Neuronal stem cell (in vitro differentiated cells): ENCODE data around the gene KRT82.
"Not testable (repeated sequence)": the region's sequence is repeated elsewhere in the genome, so short reads cannot be mapped to it uniquely, and the experiment has no call there.

Experiments
- DNase-seq: peaks from one replicate; pipeline ENCODE4 v3.0.0-alpha.2; 2013; ENCODE audit warnings: low spot score
- H2AFZ ChIP-seq: one replicate; pipeline ENCODE4 v1.6.1; 2013; ENCODE audit warnings: mild to moderate bottlenecking, low read length, inconsistent platforms
- H2AK5ac ChIP-seq: 2 replicates; pipeline ENCODE4 v1.6.1; 2013; ENCODE audit warnings: low read depth, mild to moderate bottlenecking, inconsistent platforms, low read length, moderate library complexity, mixed read lengths
- H2BK120ac ChIP-seq: 2 replicates; pipeline ENCODE4 v1.6.1; 2013; ENCODE audit warnings: low read depth, mild to moderate bottlenecking, inconsistent platforms, low read length, moderate library complexity, mixed read lengths
- H2BK12ac ChIP-seq: one replicate; pipeline ENCODE4 v1.6.1; 2013; ENCODE audit warnings: low read length, inconsistent platforms
- H2BK15ac ChIP-seq: 2 replicates; pipeline ENCODE4 v1.6.1; 2013; ENCODE audit warnings: mild to moderate bottlenecking, low read length, inconsistent platforms, mixed read lengths
- H2BK5ac ChIP-seq: one replicate; pipeline ENCODE4 v1.6.1; 2013; ENCODE audit warnings: inconsistent platforms, mild to moderate bottlenecking, low read length, moderate library complexity
- H3K14ac ChIP-seq: one replicate; pipeline ENCODE4 v1.6.1; 2013; ENCODE audit warnings: low read length, inconsistent platforms
- H3K18ac ChIP-seq: 2 replicates; pipeline ENCODE4 v1.6.1; 2013; ENCODE audit warnings: low read length, inconsistent platforms
- H3K23ac ChIP-seq: 2 replicates; pipeline ENCODE4 v1.6.1; 2013; ENCODE audit warnings: low read depth, mild to moderate bottlenecking, mixed read lengths, low read length, inconsistent platforms; ENCODE audit not compliant: poor library complexity
- H3K27ac ChIP-seq: replicated peaks from 3 replicates; pipeline ENCODE4 v1.5.1; 2013; ENCODE audit warnings: low read length, inconsistent platforms
- H3K27me3 ChIP-seq, 3 experiments: 2 replicates each; pipeline ENCODE4 v1.6.1; 2013; ENCODE audit warnings: low read length in 3 of 3, mild to moderate bottlenecking in 2 of 3, inconsistent platforms in 1 of 3, low read depth in 1 of 3, mixed read lengths in 1 of 3, moderate library complexity in 1 of 3; ENCODE audit not compliant: control insufficient read depth in 3 of 3, insufficient read depth in 3 of 3
- H3K36me3 ChIP-seq, 2 donors: replicated peaks in 1 of 2; 2 replicates each; pipeline ENCODE4 v1.6.1; 2013; ENCODE audit warnings: low read length in 2 of 2; ENCODE audit not compliant: control insufficient read depth in 2 of 2, insufficient read depth in 2 of 2
- H3K4ac ChIP-seq: 2 replicates; pipeline ENCODE4 v1.6.1; 2013; ENCODE audit warnings: inconsistent platforms, mild to moderate bottlenecking, low read length, moderate library complexity
- H3K4me1 ChIP-seq, 2 donors: 1 replicate in 1 of 2; 2 replicates in 1 of 2; pipeline ENCODE4 v1.6.1; 2013; ENCODE audit warnings: low read length in 2 of 2, low read depth in 1 of 2; ENCODE audit not compliant: control insufficient read depth in 2 of 2, insufficient read depth in 1 of 2
- H3K4me2 ChIP-seq: one replicate; pipeline ENCODE4 v1.6.1; 2013; ENCODE audit warnings: mild to moderate bottlenecking, low read length, inconsistent platforms; ENCODE audit not compliant: insufficient read depth, poor library complexity, severe bottlenecking
- H3K4me3 ChIP-seq, 2 donors: 2 replicates each; pipeline ENCODE4 v1.5.1; 2013; ENCODE audit warnings: low read length in 2 of 2, mild to moderate bottlenecking in 2 of 2, inconsistent platforms in 1 of 2, moderate library complexity in 1 of 2
- H3K79me1 ChIP-seq: one replicate; pipeline ENCODE4 v1.6.1; 2013; ENCODE audit warnings: low read depth, mild to moderate bottlenecking, inconsistent platforms, low read length, moderate library complexity
- H3K9ac ChIP-seq: one replicate; pipeline ENCODE4 v1.6.1; 2013; ENCODE audit warnings: mild to moderate bottlenecking, low read depth, low read length, inconsistent platforms; ENCODE audit not compliant: poor library complexity
- H3K9me3 ChIP-seq, 2 donors: replicated peaks in 1 of 2; 2 replicates each; pipeline versions ENCODE3 to v1.6.1; 2013; ENCODE audit warnings: low read length in 2 of 2, mild to moderate bottlenecking in 2 of 2, inconsistent platforms in 1 of 2, low read depth in 1 of 2, mixed read lengths in 1 of 2, moderate library complexity in 1 of 2; ENCODE audit not compliant: control insufficient read depth in 2 of 2, insufficient read depth in 1 of 2
- H4K8ac ChIP-seq: one replicate; pipeline ENCODE4 v1.6.1; 2013; ENCODE audit warnings: low read depth, mild to moderate bottlenecking, inconsistent platforms, low read length, moderate library complexity
- H4K91ac ChIP-seq: one replicate; pipeline ENCODE4 v1.6.1; 2013; ENCODE audit warnings: low read length, low read depth, mild to moderate bottlenecking, inconsistent platforms; ENCODE audit not compliant: poor library complexity
- WGBS, 2 donors: extraction: QIAGEN DNeasy Blood & Tissue Kit; methylation state at CpG; one replicate each; pipeline ENCODE4 v1.1.7; 2013; ENCODE audit warnings: missing lambda C conversion rate in 2 of 2, mixed read lengths in 1 of 2; ENCODE audit not compliant: insufficient read length in 2 of 2, insufficient replicate concordance in 1 of 2; ENCODE audit errors: extremely low coverage in 2 of 2; 5-methylcytosine and 5-hydroxymethylcytosine counted together

Gene KRT82

DNA sequence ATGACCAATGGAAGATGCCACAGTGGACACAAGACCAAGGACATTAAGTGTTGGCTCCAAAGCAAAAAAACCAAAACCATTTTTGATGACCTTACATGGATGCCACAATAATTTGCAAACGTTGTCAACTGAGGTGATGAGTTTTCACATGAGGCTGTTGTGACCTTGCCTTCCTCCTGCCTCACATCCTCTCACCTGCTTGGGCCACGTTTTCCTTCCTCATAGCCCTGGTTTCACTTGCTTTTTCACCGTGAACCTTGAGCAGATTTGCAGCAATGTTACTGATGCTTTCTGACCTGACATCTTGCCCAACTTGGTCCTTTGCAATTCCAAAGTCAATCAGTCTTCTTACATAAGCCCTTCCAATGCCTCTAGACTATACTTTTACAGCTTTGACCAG, 42.1 kb upstream of the KRT82 start:
- no peak overlapping the region for H3K23ac ChIP-seq
- H2BK15ac ChIP-seq = no peak overlapping the region
- H3K9ac ChIP-seq = no peak overlapping the region
- H3K4ac ChIP-seq = no peak overlapping the region
- H3K36me3 ChIP-seq = no peaks in the 10 kb centered on the region
- H3K18ac ChIP-seq = no peak overlapping the region
- H4K8ac ChIP-seq = no peak overlapping the region
- H3K79me1 ChIP-seq = no peaks in the 10 kb centered on the region
- H2BK120ac ChIP-seq = no peak overlapping the region
- H2AFZ ChIP-seq = no peak overlapping the region
- H3K4me2 ChIP-seq = no peak overlapping the region
- H2BK12ac ChIP-seq = no peak overlapping the region
- no peak overlapping the region for H3K4me3 ChIP-seq
- no peak for DNase-seq
- WGBS, 2 donors = no CpG with 5 or more reads among the region's 3 CpGs
- no peak overlapping the region for H2AK5ac ChIP-seq
- no peak overlapping the region for H3K14ac ChIP-seq
- H2BK5ac ChIP-seq = no peak overlapping the region
- no peaks in the 10 kb centered on the region for H3K4me1 ChIP-seq
- peaks cover 0 to 3% (median 0%) of the 10 kb centered on the region in 3 experiments for H3K27me3 ChIP-seq
- H3K27ac ChIP-seq = no peak overlapping the region
- no peaks in the 10 kb centered on the region for H3K9me3 ChIP-seq
- H4K91ac ChIP-seq = no peak overlapping the region

GRCh38 chr12:52447196-52447595, 41.1 kb upstream of the KRT82 start:
- not testable (repeated sequence) for H3K36me3 ChIP-seq, H3K27ac ChIP-seq, H2BK5ac ChIP-seq, H2AK5ac ChIP-seq, H3K27me3 ChIP-seq, H2BK120ac ChIP-seq, H2BK12ac ChIP-seq, H3K9me3 ChIP-seq, H3K23ac ChIP-seq, H3K14ac ChIP-seq, H3K4ac ChIP-seq, DNase-seq, H4K8ac ChIP-seq, H3K4me1 ChIP-seq, H3K4me2 ChIP-seq, H2AFZ ChIP-seq, H3K9ac ChIP-seq, H3K79me1 ChIP-seq, H3K4me3 ChIP-seq, H4K91ac ChIP-seq
- Histone ChIP-seq H2BK15ac (peak overlapping the region; percentile 58), H3K18ac (peak overlapping the region; percentile 28)
- WGBS, 2 donors = no CpG with 5 or more reads among the region's 11 CpGs

- no CpG with 5 or more reads among the region's 6 CpGs for WGBS, 2 donors
These were observed 40.4 kb upstream of the KRT82 start for GRCh38 chr12:52446367-52447045.

DNA sequence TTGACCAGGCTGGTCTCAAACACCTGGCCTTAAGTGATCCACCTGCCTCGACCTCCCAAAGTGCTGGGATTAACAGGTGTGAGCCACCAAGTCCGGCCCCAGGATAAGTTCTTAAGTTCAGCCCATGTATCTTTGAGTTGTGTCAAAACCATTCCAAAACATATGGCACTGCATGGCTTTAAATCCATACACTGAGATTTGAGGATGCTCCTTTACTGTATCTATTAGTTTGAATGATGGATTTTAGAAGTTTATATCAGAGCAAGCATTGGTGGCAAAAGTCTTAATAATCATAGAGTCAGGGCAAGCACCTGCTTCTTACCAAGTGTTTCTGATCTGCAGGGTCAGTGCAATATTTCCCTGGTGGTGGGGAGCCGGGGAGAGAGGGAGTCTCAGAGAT, 39.7 kb upstream of the KRT82 start:
- no peak for DNase-seq
- no peak overlapping the region for H2BK15ac ChIP-seq
- no peak overlapping the region for H4K91ac ChIP-seq
- no peak overlapping the region for H2AFZ ChIP-seq
- H3K9ac ChIP-seq = no peak overlapping the region
- H3K4me2 ChIP-seq = no peak overlapping the region
- H3K4me1 ChIP-seq = peaks cover 0 to 17% of the 10 kb centered on the region in 2 donors
- no peak overlapping the region for H3K4ac ChIP-seq
- H2AK5ac ChIP-seq = no peak overlapping the region
- H3K27ac ChIP-seq = no peak overlapping the region
- no peaks in the 10 kb centered on the region for H3K79me1 ChIP-seq
- H2BK5ac ChIP-seq = no peak overlapping the region
- H3K27me3 ChIP-seq = no peaks in the 10 kb centered on the region
- no peak overlapping the region for H3K4me3 ChIP-seq
- H3K36me3 ChIP-seq = no peaks in the 10 kb centered on the region
- no peak overlapping the region for H3K14ac ChIP-seq
- H3K23ac ChIP-seq = no peak overlapping the region
- no peaks in the 10 kb centered on the region for H3K9me3 ChIP-seq
- WGBS, 2 donors = no CpG with 5 or more reads among the region's 3 CpGs
- H4K8ac ChIP-seq = no peak overlapping the region
- H2BK120ac ChIP-seq = no peak overlapping the region
- H2BK12ac ChIP-seq = no peak overlapping the region
- H3K18ac ChIP-seq = no peak overlapping the region

More at GRCh38 chr12:52446367-52447045, 40.4 kb upstream of the KRT82 start:
- Histone ChIP-seq H2AFZ (no peak overlapping the region), H4K8ac (no peak overlapping the region), H3K18ac (no peak overlapping the region), H3K14ac (no peak overlapping the region), H3K27ac (no peak overlapping the region), H4K91ac (no peak overlapping the region), H3K79me1 (no peaks in the 10 kb centered on the region), H3K4ac (no peak overlapping the region), H2BK15ac (no peak overlapping the region), H3K9me3 (no peaks in the 10 kb centered on the region), H3K23ac (no peak overlapping the region), H2BK120ac (no peak overlapping the region), H2BK12ac (no peak overlapping the region), H3K4me2 (no peak overlapping the region), H3K9ac (no peak overlapping the region), H3K4me1 (peaks cover 0 to 12% of the 10 kb centered on the region in 2 donors), H3K4me3 (no peak overlapping the region), H3K36me3 (no peaks in the 10 kb centered on the region), H2AK5ac (no peak overlapping the region), H3K27me3 (no peaks in the 10 kb centered on the region), H2BK5ac (no peak overlapping the region)
- DNase-seq = no peak
